ENCODE results near the gene BECN2. TPM values are rescaled to one million over a fixed set of nuclear protein-coding genes. Genes with fewer than 3 reads are reported as not detected.

Gene BECN2
- total RNA-seq = not detected in 2 replicates

GRCh38 chr1:241957692-241958494 lies at the start of gene BECN2:
TSS of gene BECN2 (plus strand) at chr1:241957767. CDS start at chr1:241957767, 0 bp downstream.

GRCh38 chr1:241999026-241999425 lies 41.5 kb downstream of the BECN2 start, which contains the start of gene MAP1LC3C:
TSS of gene MAP1LC3C (minus strand) at chr1:241999098. CDS start at chr1:241999008, 90 bp downstream.

Other genes with a start within 250 kb of the BECN2 start
- gene EXO1, start 109.6 kb upstream of the BECN2 start, total RNA-seq = 4.1 and 6.5 TPM in 2 replicates
- gene MAP1LC3C, start 41.3 kb downstream of the BECN2 start, total RNA-seq = 1.6 and 3.0 TPM in 2 replicates